GM12865 (cell line): Measurements from ENCODE around the gene ETF1.

Source experiments
- DNase-seq: peaks from one replicate; pipeline ENCODE4 v3.0.0; 2010; ENCODE audit warnings: low read depth
- H3K4me3 ChIP-seq: 2 replicates; pipeline ENCODE4 v1.5.1; 2011; ENCODE audit warnings: mild to moderate bottlenecking, low read depth, low read length, control low read depth
- TF ChIP-seq, protein P1 (sequence below): IDR thresholded peaks from 2 replicates; pipeline ENCODE4 v1.5.1; 2011; ENCODE audit warnings: low read length, control low read depth, low read depth, inconsistent platforms; ENCODE audit not compliant: insufficient read depth; ENCODE audit errors: missing control alignments

Gene ETF1

DNA sequence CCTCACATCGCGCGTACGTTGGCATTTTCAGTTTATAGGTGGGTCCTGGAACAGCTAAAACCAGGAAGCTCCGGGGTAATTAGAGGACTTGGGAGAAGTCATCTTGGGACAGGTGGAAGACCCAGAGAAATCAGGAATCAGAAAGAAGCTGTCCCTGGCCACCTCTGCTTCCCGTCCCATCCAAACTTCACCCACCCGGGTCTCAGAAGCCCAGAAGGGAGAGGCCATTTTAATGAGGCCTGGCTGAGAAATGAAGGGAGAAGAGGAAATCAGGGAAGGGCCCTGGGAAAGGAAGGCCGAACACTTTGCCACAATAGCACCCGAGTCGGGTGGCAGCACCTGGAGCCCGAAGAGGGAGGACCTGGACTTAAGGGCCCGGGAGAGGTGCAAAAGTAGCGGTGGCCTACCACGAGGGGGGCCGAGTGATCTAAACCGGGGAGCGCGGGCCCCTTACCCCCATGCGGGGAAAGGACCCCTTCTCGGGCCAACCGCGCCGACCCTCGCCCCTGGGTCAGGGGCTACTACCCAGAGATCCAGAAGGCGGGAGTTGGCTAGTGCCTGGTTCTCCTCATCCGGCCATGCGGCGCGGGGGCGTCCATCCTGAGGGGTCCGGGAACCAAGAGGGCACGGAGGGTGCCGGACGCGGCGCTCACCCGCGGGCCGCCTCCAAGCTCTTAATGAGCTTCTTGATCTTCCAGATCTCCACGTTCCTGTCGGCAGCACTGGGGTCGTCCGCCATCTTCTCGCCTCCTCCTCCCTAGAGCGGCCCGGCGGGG lies 668 bp downstream of the ETF1 start:
- DNase-seq, result peak; percentile 23
- TF ChIP-seq, protein P1, sequence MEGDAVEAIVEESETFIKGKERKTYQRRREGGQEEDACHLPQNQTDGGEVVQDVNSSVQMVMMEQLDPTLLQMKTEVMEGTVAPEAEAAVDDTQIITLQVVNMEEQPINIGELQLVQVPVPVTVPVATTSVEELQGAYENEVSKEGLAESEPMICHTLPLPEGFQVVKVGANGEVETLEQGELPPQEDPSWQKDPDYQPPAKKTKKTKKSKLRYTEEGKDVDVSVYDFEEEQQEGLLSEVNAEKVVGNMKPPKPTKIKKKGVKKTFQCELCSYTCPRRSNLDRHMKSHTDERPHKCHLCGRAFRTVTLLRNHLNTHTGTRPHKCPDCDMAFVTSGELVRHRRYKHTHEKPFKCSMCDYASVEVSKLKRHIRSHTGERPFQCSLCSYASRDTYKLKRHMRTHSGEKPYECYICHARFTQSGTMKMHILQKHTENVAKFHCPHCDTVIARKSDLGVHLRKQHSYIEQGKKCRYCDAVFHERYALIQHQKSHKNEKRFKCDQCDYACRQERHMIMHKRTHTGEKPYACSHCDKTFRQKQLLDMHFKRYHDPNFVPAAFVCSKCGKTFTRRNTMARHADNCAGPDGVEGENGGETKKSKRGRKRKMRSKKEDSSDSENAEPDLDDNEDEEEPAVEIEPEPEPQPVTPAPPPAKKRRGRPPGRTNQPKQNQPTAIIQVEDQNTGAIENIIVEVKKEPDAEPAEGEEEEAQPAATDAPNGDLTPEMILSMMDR, result no peak
- peak overlapping the region; percentile 65 for H3K4me3 ChIP-seq

DNA sequence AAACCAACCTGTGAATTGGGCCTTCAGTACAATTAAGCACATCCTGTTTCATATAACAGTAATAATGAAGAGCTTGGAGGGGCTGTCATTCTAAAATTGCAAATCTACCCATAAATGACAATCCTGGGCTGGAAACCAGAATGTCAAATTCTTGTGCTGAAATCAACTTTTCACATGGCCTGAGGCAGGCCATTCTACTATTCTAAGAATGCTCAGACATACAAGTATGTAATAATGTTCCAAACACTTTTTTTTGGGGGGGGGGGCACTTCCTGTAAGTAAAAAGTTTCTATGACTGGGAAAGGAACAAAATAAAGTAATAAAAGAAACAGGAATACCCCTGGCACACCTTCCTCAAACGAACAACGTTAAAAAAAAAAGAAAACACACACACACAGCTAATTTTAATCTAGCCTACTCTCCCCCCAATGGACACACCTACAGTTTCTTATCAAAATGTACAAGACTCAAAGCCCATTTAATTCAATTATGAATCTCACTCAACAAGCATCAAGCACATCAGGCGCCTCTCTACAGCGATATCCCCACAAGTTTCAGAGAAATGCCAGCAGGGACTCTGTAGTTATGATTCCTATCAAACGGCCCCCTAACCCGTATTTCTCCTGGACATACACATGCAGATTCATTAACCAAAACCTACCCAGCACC lies 1.4 kb downstream of the ETF1 start:
- peak overlapping the region; percentile 65 for H3K4me3 ChIP-seq
- TF ChIP-seq, protein P1, result no peak
- no peak for DNase-seq

DNA sequence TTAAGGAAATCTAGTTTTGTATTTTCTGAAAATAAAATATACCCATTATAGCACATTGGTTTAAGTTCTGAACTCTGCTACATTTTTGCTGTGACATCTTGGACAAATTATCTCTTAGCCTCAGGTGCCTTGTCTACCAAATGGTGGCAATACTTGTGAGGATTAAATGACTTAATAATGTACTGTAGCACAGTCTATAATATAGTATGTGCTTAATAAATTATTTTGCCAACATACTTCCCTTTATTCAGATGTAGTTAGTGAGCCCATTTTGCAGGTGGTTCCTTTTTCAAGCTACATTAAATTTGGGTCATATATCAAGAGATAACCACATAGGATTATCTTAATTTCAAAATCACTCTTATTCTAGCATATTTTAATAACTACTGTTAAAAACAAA lies 3.2 kb downstream of the ETF1 start:
- no peak overlapping the region for H3K4me3 ChIP-seq
- TF ChIP-seq, protein P1, result no peak
- no peak for DNase-seq

DNA sequence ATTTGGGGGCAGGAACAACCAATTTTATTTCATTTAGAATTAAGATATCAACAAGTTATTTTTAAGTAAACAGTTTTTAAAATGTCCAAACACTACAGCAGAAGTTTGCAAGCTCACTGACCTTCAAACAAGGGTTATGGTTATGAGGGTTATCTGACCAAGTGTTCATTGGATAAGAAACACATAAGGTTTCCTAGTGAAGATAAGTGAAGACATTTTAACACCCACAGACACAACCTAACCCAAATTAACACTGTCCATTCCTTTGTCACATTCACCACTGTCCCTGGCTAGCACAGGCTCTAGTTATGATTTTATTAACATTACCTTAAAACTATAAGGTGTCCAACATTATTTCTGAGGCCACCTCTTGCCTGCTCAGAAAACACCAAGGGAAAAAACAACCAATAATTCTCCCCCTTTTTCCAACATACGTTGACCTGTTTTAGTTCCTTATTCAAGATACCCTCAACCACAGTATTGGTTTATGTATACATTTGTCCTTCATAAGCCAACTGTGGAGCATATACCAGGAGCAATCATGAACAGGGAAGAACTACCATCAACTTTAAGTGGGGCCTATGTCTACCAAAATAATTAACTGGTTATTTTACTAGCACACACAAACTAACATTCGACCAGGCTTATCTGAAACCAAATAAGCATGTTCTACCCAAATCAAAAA lies 4.0 kb downstream of the ETF1 start:
- TF ChIP-seq, protein P1, result no peak
- no peak for DNase-seq
- no peak overlapping the region for H3K4me3 ChIP-seq

DNA sequence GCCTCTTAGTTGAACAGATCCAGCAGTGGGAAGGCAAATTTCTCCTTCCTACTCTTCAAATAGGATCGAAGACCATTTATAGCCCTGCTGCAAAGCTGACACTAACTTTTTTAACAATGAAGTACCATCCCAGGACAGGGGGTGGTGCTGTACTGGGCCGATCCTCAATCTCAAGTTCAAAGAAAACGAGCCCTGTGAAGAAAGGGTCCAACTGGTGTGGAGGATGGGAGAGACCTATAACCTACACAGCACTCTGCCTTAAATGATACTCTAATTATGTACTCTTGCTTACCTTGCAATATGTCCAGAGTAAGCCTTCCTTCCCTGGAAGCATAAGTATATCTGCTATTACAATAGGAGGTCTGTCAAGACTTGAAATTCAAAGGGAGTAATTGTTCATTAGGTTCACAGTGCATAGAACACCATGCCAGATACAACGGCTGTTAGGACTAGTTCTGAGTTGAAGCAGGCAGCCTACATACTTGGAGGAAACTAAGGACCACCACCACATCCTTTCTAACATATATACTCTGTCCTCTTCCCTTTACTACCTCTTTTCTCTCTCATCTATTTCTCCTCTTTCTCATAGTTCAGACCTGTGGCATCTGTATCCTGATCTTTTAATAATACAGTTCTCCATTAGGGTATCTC lies 6.2 kb downstream of the ETF1 start:
- no peak for DNase-seq
- TF ChIP-seq, protein P1, result peak; percentile 32
- no peak overlapping the region for H3K4me3 ChIP-seq

DNA sequence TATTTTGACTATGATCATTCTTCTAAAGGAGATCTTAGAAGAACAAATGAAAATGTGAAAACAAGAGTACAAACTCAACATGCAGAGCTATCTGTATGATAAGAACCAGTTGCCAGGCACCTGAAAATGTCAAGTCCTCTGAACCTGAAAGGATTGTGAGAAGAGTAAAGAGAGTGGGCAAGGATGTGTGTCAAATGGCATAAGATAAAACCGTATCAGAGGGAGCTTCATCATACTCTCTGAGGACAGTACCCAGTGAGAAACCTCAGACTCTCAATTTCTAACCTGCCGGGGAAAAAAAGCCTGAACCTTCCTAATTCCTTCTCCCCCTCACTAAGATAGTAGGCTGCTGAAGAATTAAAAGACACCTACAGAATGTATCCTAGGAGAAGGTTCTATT lies 6.8 kb downstream of the ETF1 start:
- no peak overlapping the region for H3K4me3 ChIP-seq
- DNase-seq, result no peak
- TF ChIP-seq, protein P1, result no peak
